Endothelial cell of umbilical vein (primary cell): ENCODE measurements around the gene SMAD3. TPM values are rescaled to one million over a fixed set of nuclear protein-coding genes. Genes with fewer than 3 reads are reported as not detected.

Experiments
- BruUV-seq: library from RNA; stranded (reverse); fragments of 400-500 nt; replicated peaks from 2 replicates; lab custom pipeline; 2021; lab: Mats Ljungman, UMichigan
- CTCF ChIA-PET: fragments of 300-600, 350-600 bp; sonication (Branson Sonifier 250); formaldehyde crosslinking; loops from one replicate; lab custom pipeline; 2021; ENCODE audit warnings: antibody characterized with exemption, inconsistent platforms; lab: Charles Lee
- POLR2A ChIA-PET: fragments of 300-600, 350-600 bp; sonication (Branson Sonifier 250); formaldehyde crosslinking; loops from one replicate; lab custom pipeline; 2021; ENCODE audit warnings: antibody characterized with exemption, inconsistent platforms; lab: Charles Lee
- DNase-seq: peaks from one replicate; pipeline ENCODE4 v3.0.0-alpha.2; 2011; ENCODE audit warnings: low read depth, low spot score
- FAIRE-seq: peaks from 2 replicates; lab custom pipeline; 2011; peaks lifted over from hg19 to GRCh38; lab: Jason Lieb, UNC
- H2AFZ ChIP-seq: 2 replicates; pipeline ENCODE4 v1.6.0; 2012; ENCODE audit warnings: low read depth, low read length, control low read depth, inconsistent platforms
- H3K27ac ChIP-seq: 2 replicates; pipeline ENCODE4 v1.5.1; 2011; ENCODE audit warnings: low read depth, mild to moderate bottlenecking, control low read depth, low read length, moderate library complexity; ENCODE audit not compliant: insufficient read depth
- H3K27me3 ChIP-seq, 2 experiments: 2 replicates each; pipeline versions ENCODE4 v1.6.0 to v1.6.1; 2011; ENCODE audit warnings: low read length in 2 of 2, mixed read lengths in 1 of 2; ENCODE audit not compliant: control insufficient read depth in 2 of 2, insufficient read depth in 2 of 2
- H3K36me3 ChIP-seq, 2 experiments: 2 replicates in 1 of 2; 3 replicates in 1 of 2; pipeline ENCODE4 v1.5.1; 2011; ENCODE audit warnings: low read length in 2 of 2, mild to moderate bottlenecking in 1 of 2, moderate library complexity in 1 of 2; ENCODE audit not compliant: control insufficient read depth in 2 of 2, insufficient read depth in 2 of 2; ENCODE audit errors: extremely low read depth in 1 of 2
- H3K4me1 ChIP-seq: 3 replicates; pipeline ENCODE4 v1.5.1; 2011; ENCODE audit warnings: mild to moderate bottlenecking, low read length; ENCODE audit not compliant: control insufficient read depth, insufficient read depth; ENCODE audit errors: extremely low read depth
- H3K4me2 ChIP-seq: 2 replicates; pipeline ENCODE4 v1.6.1; 2011; ENCODE audit warnings: low read length, control low read depth, mixed read lengths; ENCODE audit not compliant: insufficient read depth
- H3K4me3 ChIP-seq, 3 experiments: fragments of 200-600 bp in 1 of 3; sonication (generic), shearing (Covaris generic) in 1 of 3; replicated peaks in 1 of 3; 2 replicates each; pipeline ENCODE4 v1.5.1; 2011 to 2016; ENCODE audit warnings: control low read depth in 3 of 3, low read length in 3 of 3, mild to moderate bottlenecking in 2 of 3, inconsistent platforms in 1 of 3, low read depth in 1 of 3, moderate library complexity in 1 of 3; ENCODE audit not compliant: insufficient read depth in 1 of 3
- H3K79me2 ChIP-seq: 2 replicates; pipeline ENCODE4 v1.6.0; 2012; ENCODE audit warnings: low read length, inconsistent platforms; ENCODE audit not compliant: control insufficient read depth, insufficient read depth
- H3K9ac ChIP-seq: replicated peaks from 2 replicates; pipeline ENCODE3; 2011; ENCODE audit warnings: low read length, control low read depth; ENCODE audit not compliant: insufficient read depth; ENCODE audit errors: extremely low read depth
- H3K9me1 ChIP-seq: replicated peaks from 3 replicates; pipeline ENCODE4 v1.6.0; 2011; ENCODE audit warnings: mild to moderate bottlenecking, low read length; ENCODE audit not compliant: control insufficient read depth, insufficient read depth; ENCODE audit errors: extremely low read depth
- H3K9me3 ChIP-seq: replicated peaks from 2 replicates; pipeline ENCODE4 v1.5.1; 2012; ENCODE audit warnings: low read length, inconsistent platforms; ENCODE audit not compliant: control insufficient read depth, insufficient read depth
- H4K20me1 ChIP-seq: replicated peaks from 2 replicates; pipeline ENCODE3; 2011; ENCODE audit warnings: mild to moderate bottlenecking, low read length; ENCODE audit not compliant: control insufficient read depth, insufficient read depth; ENCODE audit errors: extremely low read depth
- EZH2 ChIP-seq: IDR thresholded peaks from 2 replicates; pipeline ENCODE4 v1.6.1; 2012; ENCODE audit warnings: borderline replicate concordance, low read depth, mild to moderate bottlenecking, moderate library complexity, low read length, inconsistent platforms; ENCODE audit not compliant: severe bottlenecking
- FOS ChIP-seq: IDR thresholded peaks from 2 replicates; pipeline ENCODE4 v1.6.1; 2011; ENCODE audit warnings: mild to moderate bottlenecking, low read length, moderate library complexity, borderline replicate concordance; ENCODE audit not compliant: insufficient read depth
- GATA2 ChIP-seq: IDR thresholded peaks from 2 replicates; pipeline ENCODE4 v1.7.0; 2011; ENCODE audit warnings: low read depth, mild to moderate bottlenecking, moderate library complexity, mixed read lengths, low read length; ENCODE audit not compliant: insufficient read length, insufficient read depth
- JUN ChIP-seq: IDR thresholded peaks from 2 replicates; pipeline ENCODE4 v1.6.1; 2011; ENCODE audit warnings: borderline replicate concordance, low read depth; ENCODE audit not compliant: insufficient read length, insufficient read depth
- MYC ChIP-seq: IDR thresholded peaks from one replicate; pipeline ENCODE4 v1.6.1; 2011; ENCODE audit warnings: mild to moderate bottlenecking, low read depth, low read length
- POLR2A ChIP-seq: IDR thresholded peaks from 2 replicates; pipeline ENCODE4 v1.6.1; 2012; ENCODE audit warnings: low read depth, mild to moderate bottlenecking, control low read depth, low read length
- POLR2AphosphoS5 ChIP-seq: IDR thresholded peaks from 2 replicates; pipeline ENCODE4 v1.6.1; 2012; ENCODE audit warnings: low read depth, mild to moderate bottlenecking, control low read depth, low read length, moderate library complexity; ENCODE audit not compliant: insufficient read depth
- dilution Hi-C: fragments of 300-500 bp; cut with MboI; formaldehyde crosslinking; loops from one replicate; pipeline ENCODE4 v1.15.0; 2019; ENCODE audit warnings: low sequenced_read_pairs; ENCODE audit not compliant: extremely low pct_ligation_motif_present
- intact Hi-C: fragments of 100-400 bp; cut with micrococcal nuclease; formaldehyde crosslinking; loops from one replicate; pipeline ENCODE4 v1.10.0; 2022
- polyA plus RNA-seq, 4 experiments: library from polyadenylated mRNA; depleted of rRNA in 3 of 4; stranded (reverse) in 3 of 4; unstranded in 1 of 4; fragments of >200 nt; gene quantifications; 2 replicates each; pipeline versions ENCODE4 v1.2.1 to v1.2.3, GENCODE V29; 2011 to 2012; ENCODE audit warnings: missing spikeins in 1 of 4
- total RNA-seq: library from RNA; stranded (reverse); gene quantifications from 2 replicates; pipeline ENCODE4 v1.2.3, GENCODE V29; 2021
- TF ChIP-seq, protein P1 (sequence below): IDR thresholded peaks from 2 replicates; pipeline ENCODE4 v1.6.1; 2011; ENCODE audit not compliant: insufficient read depth, insufficient read length
- TF ChIP-seq, protein P2 (sequence below), 2 donors: IDR thresholded peaks; 1 replicate in 1 of 2; 2 replicates in 1 of 2; pipeline ENCODE4 v1.5.1; 2011; ENCODE audit warnings: low read length in 2 of 2, mild to moderate bottlenecking in 2 of 2, moderate library complexity in 2 of 2, control low read depth in 1 of 2, inconsistent platforms in 1 of 2, low read depth in 1 of 2; ENCODE audit not compliant: insufficient read depth in 1 of 2; ENCODE audit errors: extremely low read depth in 1 of 2

SMAD3 gene
- total and polyA plus RNA-seq, 2 donors (not counting 3 experiments of a cell fraction or from before 2014, with no cell fraction given): 56.4 to 88.2 TPM

DNA sequence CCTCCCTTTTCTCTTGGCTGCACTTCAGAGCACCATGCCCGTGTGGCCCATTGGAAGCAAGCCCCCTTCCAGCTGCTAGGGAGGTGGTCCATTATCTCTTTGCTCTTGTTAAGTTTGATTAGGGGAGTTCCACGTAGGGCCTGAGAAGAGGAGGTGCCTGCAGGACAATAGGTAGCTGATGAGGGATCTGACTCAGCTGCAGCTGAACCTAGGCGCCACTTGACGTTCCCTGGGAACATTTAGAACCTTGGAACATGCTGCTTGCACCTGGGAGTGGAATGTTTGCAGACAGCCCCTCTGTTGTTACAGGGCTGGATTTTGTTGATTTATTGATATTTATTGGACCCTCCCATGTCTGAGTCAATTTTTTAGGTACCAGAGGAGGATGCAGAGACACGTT lies 4.7 kb downstream of the SMAD3 start:
- intact Hi-C loops: no loop called here

More for the DNA sequence above, 4.7 kb downstream of the SMAD3 start:
- Histone ChIP-seq H3K9me3 (no peaks in the 10 kb centered on the region), H3K9me1 (no peaks in the 10 kb centered on the region), H3K9ac (no peak overlapping the region), H3K27ac (no peak overlapping the region), H4K20me1 (no peaks in the 10 kb centered on the region), H3K79me2 (peaks cover 92% of the 10 kb centered on the region), H2AFZ (no peak overlapping the region), H3K4me2 (no peak overlapping the region), H3K4me3 (no peak overlapping the region), H3K4me1 (peaks cover 51% of the 10 kb centered on the region), H3K27me3 (no peaks in the 10 kb centered on the region), H3K36me3 (peaks cover 0 to 4% of the 10 kb centered on the region in 2 experiments)
- dilution Hi-C loops: no loop called here
- BruUV-seq: no TSS peak
- TF ChIP-seq FOS (no peak), JUN (no peak), POLR2AphosphoS5 (no peak), EZH2 (no peak), GATA2 (no peak), POLR2A (no peak), MYC (no peak)
- TF ChIP-seq, protein P1, sequence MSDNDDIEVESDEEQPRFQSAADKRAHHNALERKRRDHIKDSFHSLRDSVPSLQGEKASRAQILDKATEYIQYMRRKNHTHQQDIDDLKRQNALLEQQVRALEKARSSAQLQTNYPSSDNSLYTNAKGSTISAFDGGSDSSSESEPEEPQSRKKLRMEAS: no peak
- TF ChIP-seq, protein P2, sequence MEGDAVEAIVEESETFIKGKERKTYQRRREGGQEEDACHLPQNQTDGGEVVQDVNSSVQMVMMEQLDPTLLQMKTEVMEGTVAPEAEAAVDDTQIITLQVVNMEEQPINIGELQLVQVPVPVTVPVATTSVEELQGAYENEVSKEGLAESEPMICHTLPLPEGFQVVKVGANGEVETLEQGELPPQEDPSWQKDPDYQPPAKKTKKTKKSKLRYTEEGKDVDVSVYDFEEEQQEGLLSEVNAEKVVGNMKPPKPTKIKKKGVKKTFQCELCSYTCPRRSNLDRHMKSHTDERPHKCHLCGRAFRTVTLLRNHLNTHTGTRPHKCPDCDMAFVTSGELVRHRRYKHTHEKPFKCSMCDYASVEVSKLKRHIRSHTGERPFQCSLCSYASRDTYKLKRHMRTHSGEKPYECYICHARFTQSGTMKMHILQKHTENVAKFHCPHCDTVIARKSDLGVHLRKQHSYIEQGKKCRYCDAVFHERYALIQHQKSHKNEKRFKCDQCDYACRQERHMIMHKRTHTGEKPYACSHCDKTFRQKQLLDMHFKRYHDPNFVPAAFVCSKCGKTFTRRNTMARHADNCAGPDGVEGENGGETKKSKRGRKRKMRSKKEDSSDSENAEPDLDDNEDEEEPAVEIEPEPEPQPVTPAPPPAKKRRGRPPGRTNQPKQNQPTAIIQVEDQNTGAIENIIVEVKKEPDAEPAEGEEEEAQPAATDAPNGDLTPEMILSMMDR (IDR thresholded peaks at IDR 0.05; ENCODE audit: extremely low read depth in 1 of 2, insufficient read depth in 1 of 2, low read depth in 1 of 2, low read length in 2 of 2): no peak
- POLR2A ChIA-PET: interaction anchor here (0.6 kb wide), 1 partner anchor 37 kb away, joined by 3 read pairs; no protein-coding TSS in a partner anchor
- DNase-seq (no peak), FAIRE-seq (no peak)
- CTCF ChIA-PET: interaction anchor here (0.7 to 5.3 kb wide), 6 partner anchors 9 to 123 kb away, joined by 3 to 34 read pairs (median 5); no protein-coding TSS in a partner anchor
